Liver (tissue), 9 donors: Measurements from ENCODE around the gene DKC1. TPM values are rescaled to one million over a fixed set of nuclear protein-coding genes. Genes with fewer than 3 reads are reported as not detected.
A peak's percentile ranks its signal among the peaks of the same experiment; 100 is the strongest.

Experiments used
- DNase-seq: peaks from one replicate; pipeline ENCODE4 v3.0.0-alpha.2; 2017; ENCODE audit warnings: low spot score
- H3K27ac ChIP-seq, 2 donors: one replicate each; pipeline ENCODE4 v1.7.0; 2013; ENCODE audit warnings: inconsistent platforms in 2 of 2, low read length in 2 of 2, control low read depth in 1 of 2, low read depth in 1 of 2, mild to moderate bottlenecking in 1 of 2
- H3K27me3 ChIP-seq, 4 donors: one replicate each; pipeline versions ENCODE4 v1.6.1 to v1.7.0; 2013; ENCODE audit warnings: low read length in 3 of 4, inconsistent platforms in 1 of 4, mild to moderate bottlenecking in 1 of 4, moderate library complexity in 1 of 4; ENCODE audit not compliant: control insufficient read depth in 4 of 4, insufficient read depth in 4 of 4
- H3K36me3 ChIP-seq, 4 donors: one replicate each; pipeline versions ENCODE4 v1.6.1 to v1.7.0; 2013; ENCODE audit warnings: low read length in 3 of 4, mild to moderate bottlenecking in 3 of 4, low read depth in 1 of 4, moderate library complexity in 1 of 4; ENCODE audit not compliant: control insufficient read depth in 4 of 4, insufficient read depth in 3 of 4
- H3K4me1 ChIP-seq, 4 donors: one replicate each; pipeline versions ENCODE4 v1.6.1 to v1.7.0; 2013; ENCODE audit warnings: low read length in 3 of 4, mild to moderate bottlenecking in 3 of 4, moderate library complexity in 1 of 4; ENCODE audit not compliant: control insufficient read depth in 4 of 4, insufficient read depth in 4 of 4
- H3K4me3 ChIP-seq, 3 donors: one replicate each; pipeline versions ENCODE4 v1.6.1 to v1.7.0; 2013; ENCODE audit warnings: low read length in 3 of 3, control low read depth in 1 of 3, low read depth in 1 of 3, mild to moderate bottlenecking in 1 of 3
- H3K9ac ChIP-seq, 2 donors: one replicate each; pipeline ENCODE4 v1.7.0; 2013; ENCODE audit warnings: low read length in 2 of 2, mild to moderate bottlenecking in 2 of 2, moderate library complexity in 2 of 2, control low read depth in 1 of 2, low read depth in 1 of 2
- H3K9me3 ChIP-seq, 4 donors: one replicate each; pipeline versions ENCODE4 v1.6.1 to v1.7.0; 2013; ENCODE audit warnings: low read length in 3 of 4; ENCODE audit not compliant: control insufficient read depth in 4 of 4
- EGR1 ChIP-seq, 2 donors: IDR thresholded peaks; 2 replicates each; pipeline ENCODE4 v1.6.1; 2016 to 2018; ENCODE audit warnings: antibody characterized with exemption in 2 of 2, low read depth in 2 of 2
- FOXA1 ChIP-seq: IDR thresholded peaks from 2 replicates; pipeline ENCODE4 v1.6.1; 2016; ENCODE audit warnings: antibody characterized with exemption
- FOXA2 ChIP-seq: IDR thresholded peaks from 2 replicates; pipeline ENCODE4 v1.6.1; 2016; ENCODE audit warnings: antibody characterized with exemption
- GABPA ChIP-seq, 2 donors: IDR thresholded peaks in 1 of 2; conservative IDR thresholded peaks in 1 of 2; 2 replicates each; pipeline ENCODE4 v1.6.1; 2016; ENCODE audit warnings: antibody characterized with exemption in 2 of 2, mild to moderate bottlenecking in 1 of 2, moderate library complexity in 1 of 2
- HNF4A ChIP-seq, 2 donors: conservative IDR thresholded peaks; 2 replicates each; pipeline ENCODE4 v1.6.1; 2016; ENCODE audit warnings: antibody characterized with exemption in 2 of 2, mild to moderate bottlenecking in 2 of 2
- HNF4G ChIP-seq: IDR thresholded peaks from 2 replicates; pipeline ENCODE4 v1.6.1; 2016; ENCODE audit warnings: antibody characterized with exemption
- JUND ChIP-seq, 2 donors: IDR thresholded peaks; 2 replicates each; pipeline ENCODE4 v1.6.1; 2016; ENCODE audit warnings: antibody characterized with exemption in 2 of 2
- NR2F2 ChIP-seq: IDR thresholded peaks from 2 replicates; pipeline ENCODE4 v1.6.1; 2016; ENCODE audit warnings: antibody characterized with exemption
- RAD21 ChIP-seq, 2 donors: IDR thresholded peaks; 2 replicates each; pipeline ENCODE4 v1.6.1; 2016; ENCODE audit warnings: antibody characterized with exemption in 2 of 2, mild to moderate bottlenecking in 2 of 2
- RXRA ChIP-seq, 2 donors: IDR thresholded peaks; 2 replicates each; pipeline ENCODE4 v1.6.1; 2017 to 2018; ENCODE audit warnings: antibody characterized with exemption in 2 of 2, mild to moderate bottlenecking in 1 of 2
- SP1 ChIP-seq: IDR thresholded peaks from 2 replicates; pipeline ENCODE4 v1.6.1; 2018; ENCODE audit warnings: antibody characterized with exemption, mild to moderate bottlenecking
- TAF1 ChIP-seq: conservative IDR thresholded peaks from 2 replicates; pipeline ENCODE4 v1.6.1; 2016; ENCODE audit warnings: antibody characterized with exemption, mild to moderate bottlenecking
- YY1 ChIP-seq: IDR thresholded peaks from 2 replicates; pipeline ENCODE4 v1.6.1; 2016; ENCODE audit warnings: antibody characterized with exemption, mild to moderate bottlenecking
- WGBS: extraction: QIAGEN DNeasy Blood & Tissue Kit; methylation state at CpG from one replicate; pipeline ENCODE4 v1.1.7; 2013; 5-methylcytosine and 5-hydroxymethylcytosine counted together
- polyA plus RNA-seq, 2 donors: library from polyadenylated mRNA; stranded (reverse) in 1 of 2; unstranded in 1 of 2; fragments of 200-250 nt in 1 of 2; fragments of >200 nt in 1 of 2; fragmentation: Nextera tagmentation in 1 of 2; extraction: Ambion mirVana in 1 of 2; gene quantifications; one replicate each; pipeline versions ENCODE4 v1.2.1 to v1.2.3, GENCODE V29; 2013 to 2015
- total RNA-seq, 2 donors: library from RNA; depleted of rRNA; stranded (reverse); fragments of >200 nt; gene quantifications; one replicate each; pipeline ENCODE4 v1.2.3, GENCODE V29; 2014
- TF ChIP-seq, protein P1 (sequence below): IDR thresholded peaks from 2 replicates; pipeline ENCODE4 v1.6.1; 2016; ENCODE audit warnings: antibody characterized with exemption
- TF ChIP-seq, protein P2 (sequence below): IDR thresholded peaks from 2 replicates; pipeline ENCODE4 v1.6.1; 2016; ENCODE audit warnings: antibody characterized with exemption
- TF ChIP-seq, protein P3 (sequence below): fragments of 150-350 bp; IDR thresholded peaks from 2 replicates; pipeline ENCODE4 v1.5.1; 2017; ENCODE audit warnings: improper control_type of control experiment, low read depth, low read length; ENCODE audit not compliant: missing input control
- TF ChIP-seq, protein P4 (sequence below): IDR thresholded peaks from 2 replicates; pipeline ENCODE4 v1.6.1; 2016; ENCODE audit warnings: antibody characterized with exemption
- TF ChIP-seq, protein P5 (sequence below): IDR thresholded peaks from 2 replicates; pipeline ENCODE4 v1.6.1; 2016; ENCODE audit warnings: antibody characterized with exemption, mild to moderate bottlenecking
- donor health status: healthy.
- donor health status: healthy.
- donor health status: healthy.
- donor health status: healthy.
- donor health status: healthy.

Gene DKC1
- total and polyA plus RNA-seq, 4 donors, result 14.0 to 21.9 (median 16.5) TPM

DNA sequence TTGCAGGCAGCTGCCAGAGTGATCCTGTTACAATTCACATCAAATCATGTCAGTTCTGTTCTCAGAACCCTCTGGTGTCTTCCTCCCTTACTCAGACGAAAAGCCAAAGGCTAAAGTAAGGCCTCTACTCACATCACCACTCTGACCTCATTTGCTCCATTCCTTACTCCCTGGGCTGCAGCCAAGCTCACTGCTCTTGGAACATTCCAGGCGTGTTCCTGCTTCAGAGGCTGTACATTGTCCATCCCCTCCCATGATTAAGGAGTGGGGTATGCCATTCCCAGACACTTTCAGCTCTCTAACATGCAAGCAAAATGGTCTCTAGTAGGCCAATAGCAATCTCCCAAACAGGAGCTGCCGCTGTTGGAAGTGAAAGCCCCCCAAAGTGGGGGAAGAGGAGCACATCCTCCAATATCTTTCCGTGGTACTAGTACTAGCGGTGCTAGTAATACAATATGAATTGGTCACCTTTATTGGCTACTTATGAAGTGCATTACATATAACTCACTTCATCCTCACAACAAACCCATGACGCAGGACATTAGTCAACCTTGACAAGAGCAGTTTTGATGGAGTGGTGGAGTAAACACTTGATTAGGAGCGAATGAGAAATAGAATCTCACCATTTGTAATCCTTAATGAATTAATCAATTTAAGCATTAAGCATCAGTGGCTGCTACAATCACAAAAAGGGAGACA lies 26.8 kb upstream of the DKC1 start:
- Histone ChIP-seq H3K4me3 (no peak overlapping the region), H3K9ac (no peak overlapping the region), H3K9me3 (no peaks in the 10 kb centered on the region), H3K4me1 (peaks cover 0 to 3% (median 2%) of the 10 kb centered on the region in 4 donors), H3K27me3 (no peaks in the 10 kb centered on the region), H3K27ac (peak overlapping the region; percentile 30 to 59), H3K36me3 (no peaks in the 10 kb centered on the region)
- TF ChIP-seq FOXA1 (no peak), NR2F2 (peak; percentile 66), JUND (IDR thresholded peaks at IDR 0.05) (peak in 1 of 2 donors; percentile 12), RXRA (IDR thresholded peaks at IDR 0.05) (peak in 1 of 2 donors; percentile 22)
- DNase-seq, result no peak
- WGBS, result 81% methylated on average over 7 of the region's 7 CpGs

DNA sequence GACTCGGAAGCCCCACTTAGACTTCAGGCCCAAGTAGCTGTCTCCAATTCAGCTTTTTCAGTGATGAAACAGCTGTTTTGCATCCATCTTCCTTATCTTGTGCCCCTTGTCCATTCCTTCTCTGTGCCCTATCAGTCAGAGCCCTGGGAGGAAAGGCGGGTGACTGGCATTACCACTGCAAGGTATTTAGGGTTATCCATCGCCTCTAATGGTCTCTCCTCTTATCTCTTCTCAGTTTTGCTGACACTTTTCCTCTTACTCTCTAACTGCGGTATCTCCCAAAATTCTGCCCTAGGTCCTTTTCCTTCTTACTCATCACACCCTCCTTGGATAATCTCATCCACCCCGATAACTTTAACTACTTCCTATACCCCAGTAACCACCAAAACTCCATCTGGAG lies 25.5 kb upstream of the DKC1 start:
- no peak for TF ChIP-seq RAD21 (IDR thresholded peaks at IDR 0.05)
- no peak for TF ChIP-seq JUND (IDR thresholded peaks at IDR 0.05)
- TF ChIP-seq NR2F2, result no peak
- TF ChIP-seq TAF1, result no peak
- no peak for TF ChIP-seq RXRA (IDR thresholded peaks at IDR 0.05)
- TF ChIP-seq FOXA1, result no peak
- Histone ChIP-seq H3K9ac (no peak overlapping the region), H3K4me3 (no peak overlapping the region), H3K27me3 (no peaks in the 10 kb centered on the region), H3K4me1 (peaks cover 0 to 3% (median under 1%) of the 10 kb centered on the region in 4 donors), H3K9me3 (no peaks in the 10 kb centered on the region), H3K27ac (peak overlapping the region in 1 of 2 donors; percentile 37), H3K36me3 (no peaks in the 10 kb centered on the region)
- whole genome bisulfite sequencing, result 80% methylated on average over 5 of the region's 5 CpGs
- DNase-seq, result no peak

DNA sequence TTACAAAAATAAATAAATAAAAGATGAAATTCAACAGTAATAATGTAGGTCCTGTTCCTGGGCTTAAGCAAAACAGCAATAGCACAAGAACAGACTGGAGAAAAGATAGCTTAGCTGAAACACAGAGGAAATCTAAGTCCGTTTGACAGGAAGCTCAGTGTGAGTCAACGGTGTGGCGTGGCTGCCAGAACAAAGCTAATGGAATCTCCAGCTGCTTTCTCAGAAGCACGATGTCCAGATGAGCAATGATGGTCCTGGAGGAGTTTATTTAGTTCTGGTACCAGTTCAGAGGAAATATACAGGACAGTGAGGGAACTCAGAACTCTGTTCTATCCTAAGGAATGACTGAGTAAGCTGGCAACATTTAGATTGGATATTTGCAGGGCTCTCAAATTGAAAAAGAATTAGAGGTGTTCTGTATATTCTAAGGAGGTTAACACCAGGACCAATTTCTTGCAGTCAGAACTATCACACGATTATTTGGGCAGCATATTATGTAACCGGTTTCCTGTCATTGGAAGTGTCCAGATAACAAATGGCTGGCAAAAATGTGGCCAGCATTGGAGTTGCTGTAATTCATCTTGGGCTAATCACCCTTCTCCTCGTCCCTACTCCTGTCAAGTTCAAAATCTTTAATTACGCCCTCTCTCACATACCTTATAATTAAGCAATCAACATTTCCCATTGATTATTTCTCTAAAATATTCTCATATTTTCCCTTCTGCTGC lies 24.5 kb upstream of the DKC1 start:
- no peaks in the 10 kb centered on the region for H3K27me3 ChIP-seq
- no peak overlapping the region for H3K9ac ChIP-seq
- H3K36me3 ChIP-seq, result no peaks in the 10 kb centered on the region
- H3K4me3 ChIP-seq, result no peak overlapping the region
- no peak for TF ChIP-seq EGR1 (IDR thresholded peaks at IDR 0.05; ENCODE audit: low read depth in 2 of 2)
- TF ChIP-seq GABPA (IDR thresholded peaks at IDR 0.05 in 1 of 2, conservative IDR thresholded peaks at IDR 0.05 in 1 of 2), result no peak
- no peak for TF ChIP-seq NR2F2
- TF ChIP-seq FOXA1, result no peak
- TF ChIP-seq SP1, result no peak
- no peak for TF ChIP-seq HNF4A (conservative IDR thresholded peaks at IDR 0.05)
- TF ChIP-seq, protein P1, sequence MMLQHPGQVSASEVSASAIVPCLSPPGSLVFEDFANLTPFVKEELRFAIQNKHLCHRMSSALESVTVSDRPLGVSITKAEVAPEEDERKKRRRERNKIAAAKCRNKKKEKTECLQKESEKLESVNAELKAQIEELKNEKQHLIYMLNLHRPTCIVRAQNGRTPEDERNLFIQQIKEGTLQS, result no peak
- no peak for TF ChIP-seq TAF1
- TF ChIP-seq JUND (IDR thresholded peaks at IDR 0.05), result no peak
- TF ChIP-seq HNF4G, result no peak
- no peak for TF ChIP-seq YY1
- no peak for TF ChIP-seq RXRA (IDR thresholded peaks at IDR 0.05)
- TF ChIP-seq, protein P2, sequence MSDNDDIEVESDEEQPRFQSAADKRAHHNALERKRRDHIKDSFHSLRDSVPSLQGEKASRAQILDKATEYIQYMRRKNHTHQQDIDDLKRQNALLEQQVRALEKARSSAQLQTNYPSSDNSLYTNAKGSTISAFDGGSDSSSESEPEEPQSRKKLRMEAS, result no peak
- TF ChIP-seq, protein P3, sequence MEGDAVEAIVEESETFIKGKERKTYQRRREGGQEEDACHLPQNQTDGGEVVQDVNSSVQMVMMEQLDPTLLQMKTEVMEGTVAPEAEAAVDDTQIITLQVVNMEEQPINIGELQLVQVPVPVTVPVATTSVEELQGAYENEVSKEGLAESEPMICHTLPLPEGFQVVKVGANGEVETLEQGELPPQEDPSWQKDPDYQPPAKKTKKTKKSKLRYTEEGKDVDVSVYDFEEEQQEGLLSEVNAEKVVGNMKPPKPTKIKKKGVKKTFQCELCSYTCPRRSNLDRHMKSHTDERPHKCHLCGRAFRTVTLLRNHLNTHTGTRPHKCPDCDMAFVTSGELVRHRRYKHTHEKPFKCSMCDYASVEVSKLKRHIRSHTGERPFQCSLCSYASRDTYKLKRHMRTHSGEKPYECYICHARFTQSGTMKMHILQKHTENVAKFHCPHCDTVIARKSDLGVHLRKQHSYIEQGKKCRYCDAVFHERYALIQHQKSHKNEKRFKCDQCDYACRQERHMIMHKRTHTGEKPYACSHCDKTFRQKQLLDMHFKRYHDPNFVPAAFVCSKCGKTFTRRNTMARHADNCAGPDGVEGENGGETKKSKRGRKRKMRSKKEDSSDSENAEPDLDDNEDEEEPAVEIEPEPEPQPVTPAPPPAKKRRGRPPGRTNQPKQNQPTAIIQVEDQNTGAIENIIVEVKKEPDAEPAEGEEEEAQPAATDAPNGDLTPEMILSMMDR, result no peak
- no peak for TF ChIP-seq RAD21 (IDR thresholded peaks at IDR 0.05)
- no peak for TF ChIP-seq FOXA2
- TF ChIP-seq, protein P4, sequence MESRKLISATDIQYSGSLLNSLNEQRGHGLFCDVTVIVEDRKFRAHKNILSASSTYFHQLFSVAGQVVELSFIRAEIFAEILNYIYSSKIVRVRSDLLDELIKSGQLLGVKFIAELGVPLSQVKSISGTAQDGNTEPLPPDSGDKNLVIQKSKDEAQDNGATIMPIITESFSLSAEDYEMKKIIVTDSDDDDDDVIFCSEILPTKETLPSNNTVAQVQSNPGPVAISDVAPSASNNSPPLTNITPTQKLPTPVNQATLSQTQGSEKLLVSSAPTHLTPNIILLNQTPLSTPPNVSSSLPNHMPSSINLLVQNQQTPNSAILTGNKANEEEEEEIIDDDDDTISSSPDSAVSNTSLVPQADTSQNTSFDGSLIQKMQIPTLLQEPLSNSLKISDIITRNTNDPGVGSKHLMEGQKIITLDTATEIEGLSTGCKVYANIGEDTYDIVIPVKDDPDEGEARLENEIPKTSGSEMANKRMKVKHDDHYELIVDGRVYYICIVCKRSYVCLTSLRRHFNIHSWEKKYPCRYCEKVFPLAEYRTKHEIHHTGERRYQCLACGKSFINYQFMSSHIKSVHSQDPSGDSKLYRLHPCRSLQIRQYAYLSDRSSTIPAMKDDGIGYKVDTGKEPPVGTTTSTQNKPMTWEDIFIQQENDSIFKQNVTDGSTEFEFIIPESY, result no peak
- TF ChIP-seq, protein P5, sequence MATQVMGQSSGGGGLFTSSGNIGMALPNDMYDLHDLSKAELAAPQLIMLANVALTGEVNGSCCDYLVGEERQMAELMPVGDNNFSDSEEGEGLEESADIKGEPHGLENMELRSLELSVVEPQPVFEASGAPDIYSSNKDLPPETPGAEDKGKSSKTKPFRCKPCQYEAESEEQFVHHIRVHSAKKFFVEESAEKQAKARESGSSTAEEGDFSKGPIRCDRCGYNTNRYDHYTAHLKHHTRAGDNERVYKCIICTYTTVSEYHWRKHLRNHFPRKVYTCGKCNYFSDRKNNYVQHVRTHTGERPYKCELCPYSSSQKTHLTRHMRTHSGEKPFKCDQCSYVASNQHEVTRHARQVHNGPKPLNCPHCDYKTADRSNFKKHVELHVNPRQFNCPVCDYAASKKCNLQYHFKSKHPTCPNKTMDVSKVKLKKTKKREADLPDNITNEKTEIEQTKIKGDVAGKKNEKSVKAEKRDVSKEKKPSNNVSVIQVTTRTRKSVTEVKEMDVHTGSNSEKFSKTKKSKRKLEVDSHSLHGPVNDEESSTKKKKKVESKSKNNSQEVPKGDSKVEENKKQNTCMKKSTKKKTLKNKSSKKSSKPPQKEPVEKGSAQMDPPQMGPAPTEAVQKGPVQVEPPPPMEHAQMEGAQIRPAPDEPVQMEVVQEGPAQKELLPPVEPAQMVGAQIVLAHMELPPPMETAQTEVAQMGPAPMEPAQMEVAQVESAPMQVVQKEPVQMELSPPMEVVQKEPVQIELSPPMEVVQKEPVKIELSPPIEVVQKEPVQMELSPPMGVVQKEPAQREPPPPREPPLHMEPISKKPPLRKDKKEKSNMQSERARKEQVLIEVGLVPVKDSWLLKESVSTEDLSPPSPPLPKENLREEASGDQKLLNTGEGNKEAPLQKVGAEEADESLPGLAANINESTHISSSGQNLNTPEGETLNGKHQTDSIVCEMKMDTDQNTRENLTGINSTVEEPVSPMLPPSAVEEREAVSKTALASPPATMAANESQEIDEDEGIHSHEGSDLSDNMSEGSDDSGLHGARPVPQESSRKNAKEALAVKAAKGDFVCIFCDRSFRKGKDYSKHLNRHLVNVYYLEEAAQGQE, result no peak
- peaks cover 0 to 3% (median 0%) of the 10 kb centered on the region in 4 donors for H3K4me1 ChIP-seq
- whole genome bisulfite sequencing, result 58% methylated on average over 8 of the region's 8 CpGs
- DNase-seq, result no peak
- no peaks in the 10 kb centered on the region for H3K9me3 ChIP-seq
- H3K27ac ChIP-seq, result peak overlapping the region in 1 of 2 donors; percentile 59
